H9 (cell line): Measurements from ENCODE around the gene SLC35B2. TPM values are rescaled to one million over a fixed set of nuclear protein-coding genes. Genes with fewer than 3 reads are reported as not detected.

Experiments used
- DNase-seq: peaks from one replicate; pipeline ENCODE4 v3.0.0-alpha.2; 2017
- H2AFZ ChIP-seq: one replicate; pipeline ENCODE4 v1.6.1; 2013; ENCODE audit warnings: mild to moderate bottlenecking, low read length, control low read depth, moderate library complexity
- H2AK5ac ChIP-seq: 2 replicates; pipeline ENCODE4 v1.6.1; 2013; ENCODE audit warnings: low read length, control low read depth, mixed read lengths; ENCODE audit not compliant: insufficient read length
- H2BK120ac ChIP-seq: one replicate; pipeline ENCODE4 v1.6.1; 2013; ENCODE audit warnings: low read depth, mild to moderate bottlenecking, low read length, control low read depth, inconsistent platforms; ENCODE audit not compliant: poor library complexity, severe bottlenecking
- H2BK12ac ChIP-seq: 2 replicates; pipeline ENCODE4 v1.6.1; 2013; ENCODE audit warnings: low read length, control low read depth, mixed read lengths, low read depth; ENCODE audit not compliant: insufficient read length
- H2BK15ac ChIP-seq: 2 replicates; pipeline ENCODE4 v1.6.1; 2013; ENCODE audit warnings: low read depth, low read length, control low read depth
- H2BK20ac ChIP-seq: one replicate; pipeline ENCODE4 v1.6.1; 2013; ENCODE audit warnings: low read depth, mild to moderate bottlenecking, low read length, control low read depth, inconsistent platforms; ENCODE audit not compliant: poor library complexity, severe bottlenecking
- H2BK5ac ChIP-seq: 2 replicates; pipeline ENCODE4 v1.6.1; 2013; ENCODE audit warnings: low read length, control low read depth, mixed read lengths; ENCODE audit not compliant: insufficient read length
- H3K14ac ChIP-seq: 2 replicates; pipeline ENCODE4 v1.6.1; 2013; ENCODE audit warnings: low read length, control low read depth; ENCODE audit not compliant: insufficient read depth
- H3K18ac ChIP-seq: 2 replicates; pipeline ENCODE4 v1.6.1; 2013; ENCODE audit warnings: low read depth, mild to moderate bottlenecking, mixed read lengths, low read length, control low read depth; ENCODE audit not compliant: insufficient read length
- H3K23ac ChIP-seq: 2 replicates; pipeline ENCODE4 v1.6.1; 2013; ENCODE audit warnings: low read length, control low read depth, mixed read lengths, low read depth; ENCODE audit not compliant: insufficient read length
- H3K23me2 ChIP-seq: 2 replicates; pipeline ENCODE4 v1.6.1; 2013; ENCODE audit warnings: low read depth, mild to moderate bottlenecking, mixed read lengths, low read length, control low read depth; ENCODE audit not compliant: insufficient read length, poor library complexity, severe bottlenecking
- H3K27ac ChIP-seq: 2 replicates; pipeline ENCODE4 v1.5.1; 2013; ENCODE audit warnings: low read length, control low read depth, mixed read lengths, low read depth; ENCODE audit not compliant: insufficient read length
- H3K27me3 ChIP-seq: 2 replicates; pipeline ENCODE4 v1.6.1; 2013; ENCODE audit warnings: low read length, control low read depth, inconsistent platforms; ENCODE audit not compliant: insufficient read depth
- H3K4ac ChIP-seq: 2 replicates; pipeline ENCODE4 v1.6.1; 2013; ENCODE audit warnings: low read depth, mild to moderate bottlenecking, control low read depth, inconsistent platforms, low read length, moderate library complexity
- H3K4me1 ChIP-seq: 2 replicates; pipeline ENCODE4 v1.6.1; 2013; ENCODE audit warnings: low read length, control low read depth, inconsistent platforms; ENCODE audit not compliant: insufficient read depth
- H3K4me2 ChIP-seq: 2 replicates; pipeline ENCODE4 v1.6.1; 2013; ENCODE audit warnings: low read length, control low read depth, mixed read lengths; ENCODE audit not compliant: insufficient read length, insufficient read depth
- H3K56ac ChIP-seq: 2 replicates; pipeline ENCODE4 v1.6.1; 2013; ENCODE audit warnings: low read depth, mild to moderate bottlenecking, mixed read lengths, low read length, control low read depth; ENCODE audit not compliant: insufficient read length
- H3K79me1 ChIP-seq: 2 replicates; pipeline ENCODE4 v1.6.1; 2013; ENCODE audit warnings: low read depth, mild to moderate bottlenecking, moderate library complexity, low read length, control low read depth, inconsistent platforms; ENCODE audit not compliant: insufficient read depth, poor library complexity, severe bottlenecking
- H3K79me2 ChIP-seq: 2 replicates; pipeline ENCODE4 v1.6.1; 2013; ENCODE audit warnings: low read length, control low read depth, inconsistent platforms; ENCODE audit not compliant: insufficient read depth
- H3K9ac ChIP-seq: 2 replicates; pipeline ENCODE4 v1.6.1; 2013; ENCODE audit warnings: low read length, control low read depth, mixed read lengths; ENCODE audit not compliant: insufficient read length; ENCODE audit errors: extremely low read depth
- H3K9me3 ChIP-seq: one replicate; pipeline ENCODE4 v1.6.1; 2013; ENCODE audit warnings: low read depth, low read length, inconsistent platforms; ENCODE audit not compliant: control insufficient read depth
- H3T11ph ChIP-seq: one replicate; pipeline ENCODE4 v1.6.1; 2013; ENCODE audit warnings: mild to moderate bottlenecking, low read length, control low read depth, inconsistent platforms
- H4K20me1 ChIP-seq: one replicate; pipeline ENCODE4 v1.6.1; 2013; ENCODE audit not compliant: control insufficient read depth, insufficient read length, insufficient read depth
- H4K5ac ChIP-seq: 2 replicates; pipeline ENCODE4 v1.6.1; 2013; ENCODE audit warnings: low read depth, mild to moderate bottlenecking, mixed read lengths, low read length, control low read depth; ENCODE audit not compliant: insufficient read length
- H4K8ac ChIP-seq: replicated peaks from 2 replicates; pipeline ENCODE4 v1.6.1; 2013; ENCODE audit warnings: low read length, control low read depth, mixed read lengths, low read depth; ENCODE audit not compliant: insufficient read length
- H4K91ac ChIP-seq: 2 replicates; pipeline ENCODE4 v1.6.1; 2013; ENCODE audit warnings: low read depth, mild to moderate bottlenecking, moderate library complexity, mixed read lengths, low read length, control low read depth; ENCODE audit not compliant: insufficient read length
- H3K27ac Mint-ChIP-seq, 3 experiments: 2 replicates in 2 of 3; 3 replicates in 1 of 3; pipeline ENCODE4 v1.8.0; 2020 to 2021; ENCODE audit warnings: mixed read lengths in 3 of 3, mild to moderate bottlenecking in 1 of 3, moderate library complexity in 1 of 3
- H3K27me3 Mint-ChIP-seq: 2 replicates; pipeline ENCODE4 v1.8.0; 2021; ENCODE audit warnings: low read depth, mild to moderate bottlenecking, moderate library complexity, mixed read lengths
- H3K36me3 Mint-ChIP-seq, 3 experiments: 2 replicates in 2 of 3; 3 replicates in 1 of 3; pipeline ENCODE4 v1.8.0; 2020 to 2021; ENCODE audit warnings: low read depth in 3 of 3, mixed read lengths in 3 of 3; ENCODE audit not compliant: insufficient read depth in 1 of 3
- H3K4me1 Mint-ChIP-seq, 2 experiments: 2 replicates each; pipeline ENCODE4 v1.8.0; 2020; ENCODE audit warnings: mixed read lengths in 2 of 2
- H3K4me3 Mint-ChIP-seq, 2 experiments: 2 replicates in 1 of 2; 3 replicates in 1 of 2; pipeline ENCODE4 v1.8.0; 2020 to 2021; ENCODE audit warnings: mild to moderate bottlenecking in 2 of 2, mixed read lengths in 2 of 2, moderate library complexity in 1 of 2
- H3K9me3 Mint-ChIP-seq, 2 experiments: 2 replicates in 1 of 2; 3 replicates in 1 of 2; pipeline ENCODE4 v1.8.0; 2020; ENCODE audit warnings: mild to moderate bottlenecking in 2 of 2, mixed read lengths in 2 of 2, moderate library complexity in 1 of 2
- CTCF ChIP-seq: fragments of 200-600 bp; sonication (generic); conservative IDR thresholded peaks from 3 replicates; pipeline ENCODE4 v1.8.0; 2021; ENCODE audit warnings: antibody characterized with exemption, mild to moderate bottlenecking
- WGBS: extraction: QIAGEN DNeasy Blood & Tissue Kit; methylation state at CpG from one replicate; pipeline ENCODE4 v1.1.7; 2013; ENCODE audit warnings: missing lambda C conversion rate, low lambda C conversion rate, mixed read lengths; ENCODE audit not compliant: insufficient read length; ENCODE audit errors: extremely low coverage; 5-methylcytosine and 5-hydroxymethylcytosine counted together
- total RNA-seq: library from RNA; stranded (reverse); gene quantifications from 2 replicates; pipeline ENCODE4 v1.2.1, GENCODE V29; 2021

The SLC35B2 gene
- total RNA-seq, 1 experiment from 2014 or later = 34.5 TPM

DNA sequence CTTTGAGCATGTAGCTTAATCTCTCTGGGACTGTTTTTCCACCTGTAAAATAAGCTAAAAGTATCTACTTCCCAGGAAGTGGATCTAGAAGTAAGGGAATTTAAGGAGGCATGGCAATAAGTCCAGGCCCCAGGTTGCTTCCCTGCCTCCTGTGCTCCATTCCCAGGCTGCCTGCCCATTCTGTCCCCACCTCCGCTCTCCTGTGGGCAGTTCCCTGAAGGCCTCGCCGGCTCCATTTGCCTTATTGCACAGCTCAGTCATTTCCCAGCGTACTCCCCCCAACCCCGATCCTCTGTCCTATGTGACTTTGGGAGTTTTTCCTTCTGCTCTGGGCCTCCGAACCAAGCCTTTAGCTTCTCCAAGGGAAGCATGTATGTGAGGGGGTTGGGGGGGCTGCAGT lies 29.3 kb downstream of the SLC35B2 start:
- Histone ChIP-seq H2BK120ac (no peak overlapping the region), H2BK15ac (no peak overlapping the region), H3K9ac (no peak overlapping the region), H2BK12ac (no peak overlapping the region), H3K4me1 (peaks cover 11% of the 10 kb centered on the region; the same call in 1 of the 2 replicates), H2BK20ac (no peak overlapping the region), H3K23ac (no peak overlapping the region), H4K20me1 (peaks cover 2% of the 10 kb centered on the region), H3K79me1 (peaks cover 17% of the 10 kb centered on the region), H4K8ac (no peak overlapping the region), H3T11ph (no peak overlapping the region), H3K4me2 (no peak overlapping the region), H3K56ac (no peak overlapping the region), H2AK5ac (no peak overlapping the region), H2BK5ac (no peak overlapping the region), H2AFZ (no peak overlapping the region), H3K18ac (no peak overlapping the region), H3K4ac (no peak overlapping the region), H4K91ac (no peak overlapping the region), H3K14ac (no peak overlapping the region), H3K9me3 (no peaks in the 10 kb centered on the region), H4K5ac (no peak overlapping the region), H3K27ac (no peak overlapping the region), H3K23me2 (peaks cover 9% of the 10 kb centered on the region), H3K27me3 (no peaks in the 10 kb centered on the region), H3K79me2 (peaks cover 17% of the 10 kb centered on the region; the same call in 1 of the 2 replicates)
- no peak for DNase-seq
- Mint-ChIP-seq H3K27ac (peak overlapping the region in 2 of 3 experiments; percentile 56 to 79; a peak in 3 of 7 replicates), H3K4me1 (peaks cover 27 to 41% of the 10 kb centered on the region in 2 experiments), H3K27me3 (no peaks in the 10 kb centered on the region), H3K4me3 (no peak overlapping the region), H3K9me3 (no peaks in the 10 kb centered on the region; a peak in 1 of 5 replicates), H3K36me3 (peaks cover 45 to 55% (median 47%) of the 10 kb centered on the region in 3 experiments)
- WGBS = no CpG with 5 or more reads among the region's 6 CpGs
- no peak for TF ChIP-seq CTCF
